ENCODE results near the gene CENPU. TPM values are rescaled to one million over a fixed set of nuclear protein-coding genes. Genes with fewer than 3 reads are reported as not detected.
"Not testable (repeated sequence)": the region's sequence is repeated elsewhere in the genome, so short reads cannot be mapped to it uniquely, and the experiment has no call there.

CENPU gene
- total RNA-seq, 1 donor from 2014 or later = 3.1 TPM

- no peak for DNase-seq (ENCODE audit: low spot score)
These were observed 17.7 kb upstream of the CENPU start for GRCh38 chr4:184751585-184751956.

- no peak for DNase-seq (ENCODE audit: low spot score)
These were observed 17.2 kb upstream of the CENPU start for GRCh38 chr4:184750926-184751584.

DNA sequence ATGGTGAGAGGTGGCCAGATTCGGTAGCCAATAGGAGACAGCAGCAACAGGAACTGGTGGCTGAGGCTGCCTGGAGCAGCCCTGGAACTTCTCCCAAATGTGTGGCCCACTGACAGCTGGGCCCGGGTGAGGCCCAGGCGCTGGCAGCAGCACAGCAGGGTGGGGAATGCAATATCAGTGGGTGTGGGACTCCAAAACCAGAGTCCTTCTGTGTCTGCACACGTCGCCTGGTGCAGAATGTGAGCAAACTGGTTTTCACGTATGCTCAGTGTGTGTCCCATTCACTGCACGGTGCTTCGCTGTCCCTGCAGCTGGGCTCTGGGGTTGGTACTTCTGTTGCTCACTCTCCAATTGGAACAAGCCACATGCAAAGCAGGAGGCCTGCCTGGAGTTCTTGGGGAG is 14.4 kb upstream of the CENPU start:
- DNase-seq (ENCODE audit: low spot score) = peak; percentile 75

DNA sequence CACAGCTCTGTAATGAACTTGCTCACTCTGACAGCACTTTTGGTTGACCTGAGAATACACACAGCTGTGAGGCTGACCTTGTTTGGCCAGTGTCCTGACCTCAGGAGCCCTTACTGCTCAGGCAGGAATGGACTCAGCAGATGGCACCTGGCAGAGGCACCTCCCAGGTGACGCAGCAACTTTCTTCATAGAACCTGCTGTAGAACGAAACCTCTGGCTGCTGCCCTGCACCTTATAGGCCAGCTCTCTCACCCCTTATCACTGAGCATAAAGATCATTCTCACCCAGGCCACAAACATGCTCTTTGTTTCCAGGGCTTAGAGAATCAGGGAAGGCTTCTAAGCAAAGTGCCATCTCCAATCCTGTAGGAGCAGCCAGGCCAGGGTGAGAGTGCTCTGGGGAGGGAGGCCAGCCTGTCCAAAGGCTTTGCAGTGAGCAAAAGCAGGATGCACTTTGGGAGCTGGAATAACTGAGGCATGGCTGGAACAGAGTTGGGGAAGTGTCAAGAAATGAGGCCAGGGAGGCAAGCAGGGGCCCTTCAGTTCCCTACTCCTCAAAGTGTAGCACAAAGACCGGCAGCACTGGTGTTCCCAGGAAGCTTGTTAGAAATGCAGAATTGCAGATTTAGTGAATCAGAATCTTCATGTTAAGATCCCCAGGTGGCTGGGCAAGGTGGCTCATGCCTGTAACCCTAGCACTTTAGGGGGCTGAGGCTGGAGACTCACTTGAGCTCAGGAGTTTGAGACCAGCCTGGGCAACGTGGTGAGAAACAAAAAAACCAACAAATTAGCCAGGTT is 13.3 kb upstream of the CENPU start:
- no peak for DNase-seq (ENCODE audit: low spot score)

GRCh38 chr4:184745831-184746795 is 12.2 kb upstream of the CENPU start:
- peak; percentile 86 for DNase-seq (ENCODE audit: low spot score)

DNA sequence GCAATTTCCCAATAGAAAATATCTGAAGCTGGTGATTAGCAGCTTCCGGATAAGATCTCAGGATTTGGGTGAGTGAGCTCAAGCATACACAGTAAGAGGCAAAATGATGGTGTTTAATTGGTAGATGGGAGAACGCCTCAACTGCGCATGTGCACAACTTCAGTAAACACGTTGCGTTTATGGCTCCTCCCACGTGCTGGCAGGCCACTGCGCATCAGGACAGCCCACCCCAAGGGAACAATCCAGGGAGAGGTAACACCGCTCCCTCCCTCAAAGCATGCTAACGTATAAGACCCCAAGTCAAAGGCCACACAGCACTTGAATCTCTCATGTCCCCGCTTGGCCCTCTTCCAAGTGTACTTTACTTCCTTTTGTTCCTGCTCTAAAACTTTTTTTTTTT is 10.3 kb upstream of the CENPU start:
- DNase-seq (ENCODE audit: low spot score) = peak; percentile 52

GRCh38 chr4:184743650-184744049 is 9.8 kb upstream of the CENPU start:
- DNase-seq (ENCODE audit: low spot score) = no peak

- not testable (repeated sequence) for DNase-seq (ENCODE audit: low spot score)
These were observed 7.8 kb upstream of the CENPU start for GRCh38 chr4:184741651-184742050.

- DNase-seq (ENCODE audit: low spot score) = no peak
These were observed 7.1 kb upstream of the CENPU start for GRCh38 chr4:184740980-184741391.

DNA sequence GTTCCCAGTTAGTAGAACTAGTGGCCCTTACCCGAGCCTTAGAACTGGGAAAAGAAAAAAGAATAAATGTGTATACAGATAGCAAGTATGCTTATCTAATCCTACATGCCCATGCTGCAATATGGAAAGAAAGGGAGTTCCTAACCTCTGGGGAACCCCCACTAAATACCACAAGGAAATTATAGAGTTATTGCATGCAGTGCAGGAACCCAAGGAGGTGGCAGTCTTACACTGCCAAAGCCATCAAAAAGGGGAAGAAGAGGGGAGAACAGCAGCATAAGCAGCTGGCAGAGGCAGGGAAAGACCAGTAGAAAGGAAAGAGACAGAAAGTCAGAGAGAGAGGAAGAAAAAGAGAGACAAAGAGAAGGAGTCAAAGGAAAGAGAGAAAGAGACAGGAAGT is 5.7 kb upstream of the CENPU start:
- DNase-seq (ENCODE audit: low spot score) = not testable (repeated sequence)

DNA sequence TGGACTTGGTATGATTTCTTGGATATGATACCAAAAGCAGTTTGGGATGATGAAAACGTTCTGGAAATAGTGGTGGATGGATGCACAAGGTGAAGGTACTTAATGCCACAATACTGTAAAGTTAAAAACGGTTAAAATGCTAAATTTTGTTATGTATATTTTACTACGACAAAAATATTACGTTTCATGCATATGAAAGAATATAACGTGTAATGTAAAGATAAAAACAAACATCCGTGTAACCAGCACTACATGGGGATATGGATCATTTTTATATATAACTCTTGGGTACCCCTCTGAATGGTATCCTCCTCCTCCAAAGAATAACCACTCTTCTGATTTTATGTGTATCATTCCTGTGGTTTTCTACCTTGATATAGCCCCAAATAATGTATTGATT is 862 bp upstream of the CENPU start:
- no peak for DNase-seq (ENCODE audit: low spot score)

- no peak for DNase-seq (ENCODE audit: low spot score)
These were observed 1.8 kb downstream of the CENPU start for GRCh38 chr4:184732126-184732525.

GRCh38 chr4:184731056-184731455 is 2.8 kb downstream of the CENPU start:
- DNase-seq (ENCODE audit: low spot score) = no peak

DNA sequence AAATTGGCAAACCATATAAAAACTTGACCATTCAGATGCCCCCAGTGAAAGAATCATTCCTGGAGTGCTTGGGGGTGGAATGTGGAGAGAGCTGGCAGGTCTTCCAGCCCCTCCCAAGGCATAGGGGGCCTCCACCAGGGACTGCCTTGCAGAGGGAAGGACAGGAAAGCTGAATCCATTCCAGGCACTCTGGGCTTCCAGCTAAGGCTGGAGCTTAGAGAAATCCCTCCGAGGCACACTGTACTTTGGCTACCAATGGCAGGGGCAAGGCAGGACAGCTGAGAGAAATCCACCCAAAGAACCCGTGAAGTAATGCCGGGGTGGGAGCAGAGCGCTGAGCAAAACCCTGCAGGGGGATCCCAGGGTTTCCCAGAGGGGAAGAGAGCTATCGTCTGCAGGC is 4.0 kb downstream of the CENPU start:
- DNase-seq (ENCODE audit: low spot score) = no peak

- DNase-seq (ENCODE audit: low spot score) = no peak
These were observed 5.0 kb downstream of the CENPU start for GRCh38 chr4:184728858-184729257.

- no peak for DNase-seq (ENCODE audit: low spot score)
These were observed 6.5 kb downstream of the CENPU start for GRCh38 chr4:184727430-184727829.

DNA sequence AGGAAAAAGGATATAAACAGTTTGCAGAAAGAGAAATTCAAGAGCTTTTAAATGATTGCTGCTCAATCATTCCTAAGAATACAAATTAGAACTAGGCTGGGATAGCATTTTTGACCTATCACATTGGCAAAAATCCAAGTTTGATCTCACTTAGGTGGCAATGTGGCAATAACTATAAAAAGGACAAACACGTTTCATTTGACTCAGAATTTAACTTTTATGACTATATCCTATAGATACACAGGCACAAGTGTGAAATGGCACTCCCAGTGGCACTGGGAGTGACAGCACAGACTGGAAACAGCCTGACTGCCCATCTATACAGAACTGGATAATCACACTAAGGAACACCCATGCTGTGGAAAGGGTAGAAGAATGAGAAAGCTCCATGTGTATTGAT is 11.1 kb downstream of the CENPU start:
- DNase-seq (ENCODE audit: low spot score) = no peak

DNA sequence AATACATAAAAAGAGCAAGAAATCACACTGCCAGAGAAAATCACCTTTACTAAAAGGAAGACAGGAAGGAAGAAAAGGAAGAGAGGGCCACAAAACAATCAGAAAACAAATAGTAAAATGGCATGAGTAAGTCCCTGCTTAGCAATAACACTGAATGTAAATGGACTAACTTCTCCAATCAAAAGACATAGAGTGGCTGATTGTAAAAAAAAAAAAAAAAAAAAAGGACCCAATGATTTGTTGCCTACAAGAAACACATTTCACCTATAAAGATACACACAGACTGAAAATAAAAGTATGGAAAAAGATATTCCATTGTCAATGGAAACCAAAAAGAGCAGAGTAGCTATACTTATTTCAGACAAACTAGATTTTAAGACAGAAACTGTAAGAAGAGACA is 12.6 kb downstream of the CENPU start:
- no peak for DNase-seq (ENCODE audit: low spot score)

GRCh38 chr4:184719407-184719806 is 14.5 kb downstream of the CENPU start:
- no peak for DNase-seq (ENCODE audit: low spot score)

DNA sequence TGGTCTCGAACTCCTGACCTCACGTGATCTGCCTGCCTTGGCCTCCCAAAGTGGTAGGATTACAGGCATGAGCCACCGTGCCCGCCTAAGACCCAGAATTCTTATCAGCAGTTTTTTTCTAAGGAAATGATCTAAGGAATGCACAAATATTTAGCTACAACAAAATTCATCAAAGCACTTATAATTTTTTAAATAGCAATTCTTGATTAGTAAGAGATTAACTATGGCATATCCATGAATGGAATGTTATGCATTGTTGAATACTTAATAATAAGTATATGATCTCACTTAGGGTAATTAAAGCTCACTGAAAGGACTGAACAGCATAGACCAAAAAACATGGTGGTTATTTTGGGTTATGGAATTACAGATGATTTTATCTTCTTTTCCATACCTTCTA is 18.4 kb downstream of the CENPU start:
- DNase-seq (ENCODE audit: low spot score) = no peak

GRCh38 chr4:184713887-184714286 is 20.0 kb downstream of the CENPU start:
- no peak for DNase-seq (ENCODE audit: low spot score)

DNA sequence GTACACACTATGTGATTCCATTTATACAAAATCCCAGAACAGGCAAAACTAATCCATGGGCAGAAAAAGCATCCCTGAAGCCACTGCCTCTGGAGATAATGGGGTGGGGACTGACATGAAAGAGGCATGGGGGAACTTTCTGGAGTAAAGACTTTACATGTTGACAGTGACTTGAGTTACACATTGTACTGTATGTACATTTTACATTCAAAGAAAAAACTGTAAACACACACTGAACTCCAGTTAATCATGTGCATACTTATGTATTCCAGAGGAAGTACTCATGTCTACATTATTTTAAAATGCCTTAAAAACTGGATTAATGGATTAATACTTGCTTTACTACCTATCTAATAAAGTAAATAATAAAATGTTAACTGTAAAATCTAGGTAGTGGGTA is 21.6 kb downstream of the CENPU start:
- DNase-seq (ENCODE audit: low spot score) = no peak

Data from ureter (tissue), 1 donor.